ENCODE results near the gene SUSD4. TPM values are rescaled to one million over a fixed set of nuclear protein-coding genes. Genes with fewer than 3 reads are reported as not detected.

The SUSD4 gene
- total and polyA plus RNA-seq, 9 of the 15 experiments (the other 6 are each of a cell fraction or from before 2014, with no cell fraction given): 0.06 to 1.7 (median 0.09) TPM; not detected in 4

GRCh38 chr1:223341121-223341520, 22.9 kb downstream of the SUSD4 start:
- intact Hi-C loops (cut with micrococcal nuclease) (loop anchor here (10.0 kb wide), 1 partner anchor 206 kb away; no protein-coding TSS in a partner anchor), in situ Hi-C loops (cut with MboI) (no loop called here)
- Histone ChIP-seq H3K27ac (ENCODE audit: extremely low read depth, low read depth, low read length) (no peak overlapping the region), H3K36me3 (ENCODE audit: control insufficient read depth, insufficient read depth, low read length) (no peaks in the 10 kb centered on the region), H3K4me3 (no peak overlapping the region), H3K4me1 (replicated peaks in 1 of 2; ENCODE audit: control insufficient read depth in 2 of 2, insufficient read depth in 2 of 2, low read length in 2 of 2) (no peaks in the 10 kb centered on the region), H4K20me1 (replicated peaks; ENCODE audit: control insufficient read depth, insufficient read depth, low read length) (no peaks in the 10 kb centered on the region), H3K9ac (ENCODE audit: insufficient read depth in 1 of 2, low read depth in 2 of 2, low read length in 2 of 2) (no peak overlapping the region), H3K9me3 (replicated peaks; ENCODE audit: control insufficient read depth, insufficient read depth, low read depth, low read length) (no peaks in the 10 kb centered on the region), H3K27me3 (ENCODE audit: control insufficient read depth in 2 of 2, insufficient read depth in 2 of 2, low read length in 2 of 2) (peaks cover 25 to 59% of the 10 kb centered on the region in 2 experiments), H2AFZ (ENCODE audit: low read depth, low read length) (no peak overlapping the region), H3K9me1 (ENCODE audit: control insufficient read depth, insufficient read depth, low read length) (no peaks in the 10 kb centered on the region), H3K79me2 (ENCODE audit: control insufficient read depth, insufficient read depth, low read length) (no peaks in the 10 kb centered on the region), H3K4me2 (ENCODE audit: insufficient read depth, low read length) (no peak overlapping the region)
- FAIRE-seq: no peak
- peak; percentile 54 for ATAC-seq
- ChIA-PET CTCF (ENCODE audit: low intra/inter-chr PET ratio) (no interaction called here), POLR2A (interaction anchor here (1.0 to 2.0 kb wide), 3 partner anchors 8 to 90 kb away, joined by 3 to 7 read pairs (median 5); no protein-coding TSS in a partner anchor)
- under 1% methylated on average over 7 of the region's 7 CpGs for WGBS (ENCODE audit: insufficient coverage, low coverage, missing lambda C conversion rate)
- no TSS peak for BruUV-seq (replicated peaks)
- DNase-seq (ENCODE audit: extremely low read depth in 1 of 4, low spot score in 3 of 4): no peak
- TF ChIP-seq RNF2 (IDR thresholded peaks at IDR 0.05) (no peak), BCL6 (CRISPR knock-in tag; IDR thresholded peaks at IDR 0.05) (no peak), SIN3A (IDR thresholded peaks at IDR 0.05; ENCODE audit: borderline replicate concordance in 2 of 2, control insufficient read depth in 1 of 2, low read depth in 2 of 2, low read length in 2 of 2) (no peak), E2F4 (CRISPR knock-in tag; IDR thresholded peaks at IDR 0.05; ENCODE audit: low read depth) (no peak), C11orf30 (IDR thresholded peaks at IDR 0.05; ENCODE audit: low read depth) (peak; percentile 37; the same call in 1 of the 2 replicates), NELFE (IDR thresholded peaks at IDR 0.05; ENCODE audit: insufficient read depth, insufficient read length) (no peak)
- TF ChIP-seq, protein P1, sequence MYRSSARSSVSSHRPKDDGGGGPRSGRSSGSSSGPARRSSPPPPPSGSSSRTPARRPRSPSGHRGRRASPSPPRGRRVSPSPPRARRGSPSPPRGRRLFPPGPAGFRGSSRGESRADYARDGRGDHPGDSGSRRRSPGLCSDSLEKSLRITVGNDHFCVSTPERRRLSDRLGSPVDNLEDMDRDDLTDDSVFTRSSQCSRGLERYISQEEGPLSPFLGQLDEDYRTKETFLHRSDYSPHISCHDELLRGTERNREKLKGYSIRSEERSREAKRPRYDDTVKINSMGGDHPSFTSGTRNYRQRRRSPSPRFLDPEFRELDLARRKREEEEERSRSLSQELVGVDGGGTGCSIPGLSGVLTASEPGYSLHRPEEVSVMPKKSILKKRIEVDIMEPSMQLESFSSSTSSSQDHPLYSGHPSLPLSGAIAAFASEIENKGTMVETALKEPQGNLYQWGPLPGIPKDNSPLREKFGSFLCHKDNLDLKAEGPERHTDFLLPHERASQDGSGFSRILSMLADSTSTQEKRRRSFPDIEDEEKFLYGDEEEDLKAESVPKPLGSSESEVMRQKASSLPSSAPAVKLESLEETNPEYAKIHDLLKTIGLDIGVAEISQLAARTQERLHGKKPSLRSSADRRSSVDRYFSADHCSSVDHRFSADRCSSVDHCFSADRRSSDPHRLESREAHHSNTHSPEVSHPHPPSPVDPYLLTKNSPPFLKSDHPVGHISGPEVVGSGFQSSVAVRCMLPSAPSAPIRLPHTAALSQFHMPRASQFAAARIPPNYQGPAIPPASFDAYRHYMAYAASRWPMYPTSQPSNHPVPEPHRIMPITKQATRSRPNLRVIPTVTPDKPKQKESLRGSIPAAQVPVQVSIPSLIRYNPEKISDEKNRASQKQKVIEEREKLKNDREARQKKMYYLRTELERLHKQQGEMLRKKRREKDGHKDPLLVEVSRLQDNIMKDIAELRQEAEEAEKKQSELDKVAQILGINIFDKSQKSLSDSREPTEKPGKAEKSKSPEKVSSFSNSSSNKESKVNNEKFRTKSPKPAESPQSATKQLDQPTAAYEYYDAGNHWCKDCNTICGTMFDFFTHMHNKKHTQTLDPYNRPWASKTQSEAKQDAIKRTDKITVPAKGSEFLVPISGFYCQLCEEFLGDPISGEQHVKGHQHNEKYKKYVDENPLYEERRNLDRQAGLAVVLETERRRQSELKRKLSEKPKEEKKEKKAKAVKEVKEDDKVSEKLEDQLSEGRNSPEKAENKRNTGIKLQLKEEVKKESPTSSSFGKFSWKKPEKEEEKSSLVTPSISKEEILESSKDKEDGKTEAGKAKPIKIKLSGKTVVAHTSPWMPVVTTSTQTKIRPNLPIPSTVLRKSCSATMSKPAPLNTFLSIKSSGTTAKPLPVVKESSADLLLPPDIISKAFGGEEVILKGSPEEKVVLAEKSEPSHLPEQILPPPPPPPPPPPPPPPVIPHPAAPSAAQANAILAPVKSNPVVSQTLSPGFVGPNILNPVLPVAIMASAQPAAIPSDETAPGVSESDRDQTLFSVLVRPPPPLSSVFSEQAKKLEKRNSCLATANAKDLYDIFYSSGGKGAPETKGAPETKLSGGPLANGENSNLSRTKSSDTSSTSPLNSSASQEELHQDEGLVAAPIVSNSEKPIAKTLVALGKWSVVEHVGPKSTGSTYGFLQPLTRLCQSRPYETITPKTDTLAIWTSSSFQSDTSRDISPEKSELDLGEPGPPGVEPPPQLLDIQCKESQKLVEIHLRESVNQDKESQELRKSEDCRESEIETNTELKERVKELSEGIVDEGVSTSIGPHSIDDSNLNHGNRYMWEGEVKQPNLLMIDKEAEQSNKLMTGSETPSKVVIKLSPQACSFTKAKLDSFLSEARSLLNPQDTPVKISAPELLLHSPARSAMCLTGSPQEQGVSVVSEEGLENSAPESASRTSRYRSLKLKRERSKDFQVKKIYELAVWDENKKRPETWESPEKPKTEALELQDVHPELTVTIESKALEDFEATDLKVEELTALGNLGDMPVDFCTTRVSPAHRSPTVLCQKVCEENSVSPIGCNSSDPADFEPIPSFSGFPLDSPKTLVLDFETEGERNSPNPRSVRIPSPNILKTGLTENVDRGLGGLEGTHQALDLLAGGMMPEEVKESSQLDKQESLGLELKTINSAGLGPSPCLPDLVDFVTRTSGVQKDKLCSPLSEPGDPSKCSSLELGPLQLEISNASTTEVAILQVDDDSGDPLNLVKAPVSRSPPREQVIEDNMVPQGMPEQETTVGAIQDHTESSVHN (IDR thresholded peaks at IDR 0.05; ENCODE audit: borderline replicate concordance in 1 of 2, low read depth in 1 of 2): no peak
- TF ChIP-seq, protein P2, sequence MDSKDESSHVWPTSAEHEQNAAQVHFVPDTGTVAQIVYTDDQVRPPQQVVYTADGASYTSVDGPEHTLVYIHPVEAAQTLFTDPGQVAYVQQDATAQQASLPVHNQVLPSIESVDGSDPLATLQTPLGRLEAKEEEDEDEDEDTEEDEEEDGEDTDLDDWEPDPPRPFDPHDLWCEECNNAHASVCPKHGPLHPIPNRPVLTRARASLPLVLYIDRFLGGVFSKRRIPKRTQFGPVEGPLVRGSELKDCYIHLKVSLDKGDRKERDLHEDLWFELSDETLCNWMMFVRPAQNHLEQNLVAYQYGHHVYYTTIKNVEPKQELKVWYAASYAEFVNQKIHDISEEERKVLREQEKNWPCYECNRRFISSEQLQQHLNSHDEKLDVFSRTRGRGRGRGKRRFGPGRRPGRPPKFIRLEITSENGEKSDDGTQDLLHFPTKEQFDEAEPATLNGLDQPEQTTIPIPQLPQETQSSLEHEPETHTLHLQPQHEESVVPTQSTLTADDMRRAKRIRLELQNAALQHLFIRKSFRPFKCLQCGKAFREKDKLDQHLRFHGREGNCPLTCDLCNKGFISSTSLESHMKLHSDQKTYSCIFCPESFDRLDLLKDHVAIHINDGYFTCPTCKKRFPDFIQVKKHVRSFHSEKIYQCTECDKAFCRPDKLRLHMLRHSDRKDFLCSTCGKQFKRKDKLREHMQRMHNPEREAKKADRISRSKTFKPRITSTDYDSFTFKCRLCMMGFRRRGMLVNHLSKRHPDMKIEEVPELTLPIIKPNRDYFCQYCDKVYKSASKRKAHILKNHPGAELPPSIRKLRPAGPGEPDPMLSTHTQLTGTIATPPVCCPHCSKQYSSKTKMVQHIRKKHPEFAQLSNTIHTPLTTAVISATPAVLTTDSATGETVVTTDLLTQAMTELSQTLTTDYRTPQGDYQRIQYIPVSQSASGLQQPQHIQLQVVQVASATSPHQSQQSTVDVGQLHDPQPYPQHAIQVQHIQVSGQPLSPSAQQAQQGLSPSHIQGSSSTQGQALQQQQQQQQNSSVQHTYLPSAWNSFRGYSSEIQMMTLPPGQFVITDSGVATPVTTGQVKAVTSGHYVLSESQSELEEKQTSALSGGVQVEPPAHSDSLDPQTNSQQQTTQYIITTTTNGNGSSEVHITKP (IDR thresholded peaks at IDR 0.05; ENCODE audit: partially characterized antibody): no peak

All from K562 (cell line).